ENCODE measurements around the gene TMEM18. TPM values are rescaled to one million over a fixed set of nuclear protein-coding genes. Genes with fewer than 3 reads are reported as not detected.

Gene TMEM18
- total RNA-seq, 1 experiment from 2014 or later: 49.6 TPM

GRCh38 chr2:637804-638203, 39.4 kb downstream of the TMEM18 start:
- no peaks in the 10 kb centered on the region for H3K36me3 ChIP-seq (ENCODE audit: control insufficient read depth, insufficient read depth, low read length)
- no peaks in the 10 kb centered on the region for H3K4me1 ChIP-seq (ENCODE audit: control insufficient read depth, insufficient read depth, low read length)
- POLR2A ChIA-PET: no interaction called here
- no peaks in the 10 kb centered on the region; the same call in 1 of the 2 replicates for H3K27me3 ChIP-seq (ENCODE audit: control insufficient read depth, insufficient read depth, low read length)
- no TSS peak for BruUV-seq (replicated peaks)
- DNase-seq (ENCODE audit: low read depth, low spot score) (no peak), ATAC-seq (no peak)
- TF ChIP-seq TCF7L2 (IDR thresholded peaks at IDR 0.05; ENCODE audit: low read depth, low read length) (no peak), POLR2AphosphoS5 (IDR thresholded peaks at IDR 0.05; ENCODE audit: low read depth, low read length) (no peak), SIN3A (IDR thresholded peaks at IDR 0.05; ENCODE audit: borderline replicate concordance, insufficient read depth, low read depth, low read length) (no peak), REST (IDR thresholded peaks at IDR 0.05; ENCODE audit: insufficient read depth in 1 of 2, low read depth in 2 of 2, low read length in 1 of 2) (no peak), CTCF (IDR thresholded peaks at IDR 0.05) (no peak)
- CTCF ChIA-PET: interaction anchor here (0.6 kb wide), 1 partner anchor 179 kb away, joined by 11 read pairs; no protein-coding TSS in a partner anchor
- in situ Hi-C loops (cut with HindIII; ENCODE audit: low pct_unique_long_range_greater_than_20kb, low sequenced_read_pairs): no loop called here
- no peak overlapping the region for H3K4me3 ChIP-seq (ENCODE audit: low read depth in 2 of 2, low read length in 2 of 2)
- intact Hi-C loops (cut with micrococcal nuclease; ENCODE audit: unreplicated experiment): loop anchor here (1.0 kb wide), 1 partner anchor 109 kb away; no protein-coding TSS in a partner anchor
- no peak overlapping the region for H3K27ac ChIP-seq (ENCODE audit: low read length)
- H3K9me3 ChIP-seq (ENCODE audit: control insufficient read depth, insufficient read depth, low read depth, low read length): no peaks in the 10 kb centered on the region

GRCh38 chr2:637406-637776, 39.8 kb downstream of the TMEM18 start:
- no TSS peak for BruUV-seq (replicated peaks)
- ChIA-PET POLR2A (no interaction called here), CTCF (interaction anchor here (0.6 kb wide), 1 partner anchor 178 kb away, joined by 11 read pairs; no protein-coding TSS in a partner anchor)
- TF ChIP-seq SIN3A (IDR thresholded peaks at IDR 0.05; ENCODE audit: borderline replicate concordance, insufficient read depth, low read depth, low read length): no peak
- no peak for TF ChIP-seq TCF7L2 (IDR thresholded peaks at IDR 0.05; ENCODE audit: low read depth, low read length)
- no peak for TF ChIP-seq REST (IDR thresholded peaks at IDR 0.05; ENCODE audit: insufficient read depth in 1 of 2, low read depth in 2 of 2, low read length in 1 of 2)
- no peak for TF ChIP-seq CTCF (IDR thresholded peaks at IDR 0.05)
- no peak for TF ChIP-seq POLR2AphosphoS5 (IDR thresholded peaks at IDR 0.05; ENCODE audit: low read depth, low read length)
- Histone ChIP-seq H3K27ac (ENCODE audit: low read length) (no peak overlapping the region), H3K9me3 (ENCODE audit: control insufficient read depth, insufficient read depth, low read depth, low read length) (no peaks in the 10 kb centered on the region), H3K4me3 (ENCODE audit: low read depth in 2 of 2, low read length in 2 of 2) (no peak overlapping the region), H3K4me1 (ENCODE audit: control insufficient read depth, insufficient read depth, low read length) (no peaks in the 10 kb centered on the region), H3K27me3 (ENCODE audit: control insufficient read depth, insufficient read depth, low read length) (no peaks in the 10 kb centered on the region), H3K36me3 (ENCODE audit: control insufficient read depth, insufficient read depth, low read length) (no peaks in the 10 kb centered on the region)
- intact Hi-C loops (cut with micrococcal nuclease; ENCODE audit: unreplicated experiment) (loop anchor here (1.0 kb wide), 1 partner anchor 108 kb away; no protein-coding TSS in a partner anchor), in situ Hi-C loops (cut with HindIII; ENCODE audit: low pct_unique_long_range_greater_than_20kb, low sequenced_read_pairs) (no loop called here)
- ATAC-seq: peak; percentile 41
- DNase-seq (ENCODE audit: low read depth, low spot score): no peak
